HG03045 (cell line): ENCODE measurements around the gene HMOX2.

Experiments used
- ATAC-seq: cut with Tn5 transposase; IDR thresholded peaks from one replicate; pipeline ENCODE4 v1.9.1; 2021; ENCODE audit warnings: mild to moderate bottlenecking, moderate library complexity; ENCODE audit not compliant: unreplicated experiment

HMOX2 gene

GRCh38 chr16:4463522-4464163, 12.6 kb upstream of the HMOX2 start:
- no peak for ATAC-seq

DNA sequence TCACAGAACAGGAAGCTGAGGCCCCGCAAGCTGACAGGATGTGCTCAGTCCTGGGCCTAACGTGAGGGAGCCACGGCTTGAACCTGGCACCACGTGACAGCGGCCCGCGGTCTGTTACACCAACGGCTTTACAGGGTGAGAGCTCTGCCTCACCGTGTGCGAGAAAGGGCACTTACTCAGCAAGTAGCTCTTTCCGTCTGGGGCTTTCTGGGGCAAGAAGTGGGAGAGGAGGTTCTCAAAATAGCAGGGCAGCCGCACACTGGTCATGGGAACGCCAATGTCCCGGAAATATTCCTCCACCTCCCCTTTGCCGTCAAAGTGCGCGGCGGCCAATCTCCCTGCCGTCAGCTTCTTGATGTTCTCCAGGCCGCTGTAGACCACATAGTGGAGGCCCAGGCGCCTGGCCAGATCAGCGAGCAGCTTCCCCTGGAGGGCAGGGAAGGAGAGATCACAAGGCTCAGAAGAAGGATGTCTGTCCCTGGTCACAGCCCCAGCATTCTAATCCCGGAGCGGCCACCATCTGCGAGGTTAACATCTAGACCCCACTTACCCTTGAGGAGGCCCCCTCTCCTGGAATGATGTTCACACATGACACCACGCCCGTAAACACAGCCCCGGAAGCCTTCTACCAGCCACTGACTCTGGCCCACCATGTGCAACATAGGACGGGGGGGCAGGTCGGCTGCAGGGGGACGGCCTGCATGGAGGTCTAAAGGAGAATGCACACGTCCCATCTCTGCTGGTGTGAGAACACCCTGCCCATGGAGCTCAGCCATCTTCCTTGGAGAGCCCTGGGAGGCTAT, 10.0 kb upstream of the HMOX2 start:
- ATAC-seq: no peak

- ATAC-seq: no peak
These were observed 8.3 kb upstream of the HMOX2 start for GRCh38 chr16:4467916-4468315.

GRCh38 chr16:4468972-4469371, 7.2 kb upstream of the HMOX2 start:
- no peak for ATAC-seq

DNA sequence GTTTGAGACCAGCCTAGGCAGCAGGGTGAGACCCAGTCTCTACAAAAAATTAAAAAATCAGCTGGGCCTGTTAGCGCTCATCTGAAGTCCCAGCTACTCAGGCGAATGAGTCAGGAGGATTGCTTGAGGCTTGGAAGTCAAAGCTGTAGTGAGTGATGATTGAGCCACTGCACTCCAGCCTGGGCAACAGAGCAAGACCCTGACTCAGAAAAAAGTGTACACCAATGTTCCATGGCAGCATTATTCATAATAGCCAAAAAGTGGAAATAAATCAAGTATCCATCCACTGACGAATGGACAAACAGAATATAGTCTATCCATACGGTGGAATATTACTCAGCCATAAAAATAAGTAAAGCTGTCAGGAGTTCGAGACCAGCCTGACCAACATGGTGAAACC, 4.3 kb upstream of the HMOX2 start:
- no peak for ATAC-seq

GRCh38 chr16:4472880-4473279, 3.3 kb upstream of the HMOX2 start:
- no peak for ATAC-seq

DNA sequence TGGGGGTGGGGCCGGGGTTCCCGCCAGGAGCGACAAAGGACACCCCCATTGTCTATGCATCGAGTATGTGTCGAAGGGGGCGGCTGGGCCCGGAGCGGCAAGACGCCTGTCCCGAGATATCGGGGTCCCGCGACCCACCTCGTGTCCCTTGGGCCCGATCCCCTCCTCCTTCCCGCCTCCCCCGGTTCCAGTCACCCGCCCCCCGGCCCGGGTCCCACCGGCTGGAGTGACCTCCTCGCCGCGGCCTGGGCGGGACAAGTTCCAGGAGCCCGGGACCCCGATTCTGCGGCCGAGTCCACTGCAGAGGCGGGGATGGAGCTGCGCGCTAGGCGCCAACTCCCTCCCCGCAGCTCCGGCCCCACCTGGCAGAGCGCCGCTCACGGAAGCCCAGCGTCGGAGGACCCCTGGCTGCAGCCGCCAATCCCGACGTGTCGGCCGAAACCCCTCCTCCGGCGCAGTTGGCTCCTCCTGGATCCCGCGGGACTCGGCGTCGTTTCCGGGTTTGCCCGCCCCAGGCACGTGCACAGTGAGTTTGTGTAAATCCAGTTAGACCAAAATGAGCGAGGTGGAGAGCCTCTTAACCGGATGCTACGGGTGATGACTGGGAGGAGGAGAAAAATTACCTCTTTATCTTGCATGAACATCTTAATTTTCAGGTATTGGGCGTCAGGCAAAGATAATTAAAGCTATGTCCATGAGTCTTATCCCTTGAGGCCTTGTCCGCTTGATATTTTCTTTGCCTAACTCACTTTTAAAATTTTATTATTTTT, 1.8 kb upstream of the HMOX2 start, which contains the start of gene NMRAL1:
Gene NMRAL1, minus strand, starts transcription at position 434 of the 770 bp plus-strand sequence. CDS start 493 bp downstream, outside the sequence.
- ATAC-seq: no peak

DNA sequence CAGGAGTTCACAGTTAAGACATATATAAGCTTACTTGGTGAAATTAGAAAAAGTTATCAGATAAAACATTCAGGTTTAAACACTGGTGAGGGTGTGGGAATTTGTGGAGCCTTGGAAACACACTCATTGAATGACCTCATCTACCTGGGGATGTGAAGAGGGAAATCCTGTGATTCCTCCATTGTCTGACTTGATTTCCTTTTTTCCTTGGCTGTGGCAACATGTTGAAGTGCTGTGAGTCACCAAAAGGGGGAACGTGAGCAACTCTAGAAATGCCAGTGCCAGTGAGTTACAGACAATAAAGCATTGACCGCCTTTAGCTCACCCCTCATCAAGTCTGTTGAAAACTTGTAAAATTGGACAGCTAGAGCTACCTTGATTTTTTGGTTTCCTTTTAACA, 1.8 kb downstream of the HMOX2 start:
- ATAC-seq: no peak

- ATAC-seq: no peak
These were observed 5.3 kb downstream of the HMOX2 start for GRCh38 chr16:4481526-4481925.

DNA sequence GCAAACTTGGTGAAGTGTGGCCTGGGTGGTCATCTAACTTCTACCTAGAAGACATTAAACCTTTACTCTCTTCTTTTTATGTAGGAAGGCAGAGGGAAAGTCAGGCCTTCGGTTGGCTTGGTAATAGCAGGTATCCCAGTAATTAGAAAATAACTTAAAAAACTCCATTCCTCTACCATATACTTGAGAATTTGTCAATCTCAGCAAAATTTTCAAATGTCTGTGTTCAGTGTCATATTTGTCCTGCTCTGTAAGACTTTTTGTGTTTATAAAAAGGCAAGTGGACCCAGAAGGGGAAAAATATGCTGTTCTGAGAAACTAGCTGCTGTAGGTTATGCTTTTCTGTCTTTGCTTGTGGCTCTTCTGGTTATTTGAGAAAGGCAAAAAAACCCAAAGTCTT, 5.8 kb downstream of the HMOX2 start:
- ATAC-seq: no peak

GRCh38 chr16:4486126-4486893, 10.1 kb downstream of the HMOX2 start:
- no peak for ATAC-seq

GRCh38 chr16:4487955-4488498, 11.8 kb downstream of the HMOX2 start:
- no peak for ATAC-seq

GRCh38 chr16:4488499-4488967, 12.3 kb downstream of the HMOX2 start:
- ATAC-seq: no peak

GRCh38 chr16:4489030-4489429, 12.8 kb downstream of the HMOX2 start:
- ATAC-seq: no peak

DNA sequence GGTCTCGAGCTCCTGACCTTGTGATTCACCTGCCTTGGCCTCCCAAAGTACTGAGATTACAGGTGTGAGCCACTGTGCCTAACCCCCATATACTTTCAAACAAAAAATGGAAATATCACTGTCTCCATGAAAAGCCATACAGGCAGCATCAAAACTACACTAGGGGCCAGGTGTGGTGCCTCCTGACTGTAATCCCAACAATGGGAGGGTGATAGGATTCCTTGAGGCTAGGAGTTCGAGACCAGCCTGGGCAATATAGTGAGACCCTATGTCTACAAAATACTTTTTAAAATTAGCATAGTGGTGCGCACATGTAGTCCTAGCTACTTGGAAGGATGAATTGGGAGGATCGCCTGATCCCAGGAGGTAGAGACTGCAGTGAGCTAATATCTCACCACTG, 15.7 kb downstream of the HMOX2 start:
- ATAC-seq: no peak

DNA sequence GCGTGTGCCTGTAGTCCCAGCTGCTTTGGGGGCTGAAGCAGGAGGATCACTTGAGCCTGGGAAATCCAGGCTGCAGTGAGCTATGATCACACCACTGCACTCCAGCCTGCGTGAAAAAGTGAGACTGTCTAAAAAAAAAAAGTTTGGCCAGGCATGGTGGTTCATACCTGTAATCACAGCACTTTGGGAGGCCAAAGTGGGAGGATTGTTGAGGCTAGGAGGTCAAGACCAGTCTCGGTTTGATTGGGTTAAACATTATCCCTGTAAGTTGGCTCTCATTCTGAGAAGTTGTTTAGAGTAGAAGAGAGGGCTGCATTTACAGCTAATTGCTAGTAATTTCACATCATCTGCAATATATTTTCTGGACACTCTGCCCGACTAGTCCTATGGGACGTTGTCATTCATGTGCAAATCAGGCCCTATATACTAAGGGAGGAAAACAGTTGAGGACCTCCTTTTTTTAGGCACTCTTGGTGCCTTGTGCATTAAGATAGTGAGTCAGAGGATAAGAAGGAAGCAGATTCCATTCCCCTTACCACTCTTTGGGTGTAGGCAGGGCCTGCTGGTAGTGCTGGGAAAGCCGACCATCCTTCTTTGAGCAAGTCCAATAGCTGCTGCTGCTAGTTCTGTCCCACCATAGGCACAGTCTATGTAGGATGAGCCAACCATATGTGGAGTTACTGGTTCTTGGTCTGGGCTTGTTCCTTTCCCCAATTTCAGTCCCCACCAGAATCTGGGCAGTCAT, 18.7 kb downstream of the HMOX2 start:
- ATAC-seq: no peak

- ATAC-seq: no peak
These were observed 19.6 kb downstream of the HMOX2 start for GRCh38 chr16:4495766-4496165.

DNA sequence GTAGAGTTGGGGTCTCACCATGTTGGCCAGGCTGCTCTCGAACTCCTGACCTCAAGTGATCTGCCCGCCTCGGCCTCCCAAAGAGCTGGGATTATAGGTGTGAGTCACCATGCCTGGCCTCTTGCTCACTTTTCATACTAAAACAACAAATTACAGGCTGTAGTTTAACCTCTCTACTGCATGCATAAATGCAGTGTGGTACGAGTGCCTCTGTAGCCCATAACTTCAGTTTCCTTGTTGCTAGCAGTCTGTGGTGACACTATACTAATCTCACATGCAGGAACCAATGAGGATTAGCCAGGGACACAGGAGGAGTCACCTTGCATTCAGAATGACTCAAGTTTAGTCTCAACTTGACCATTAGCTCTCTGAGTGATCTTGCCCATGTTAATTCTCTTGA, 20.1 kb downstream of the HMOX2 start:
- no peak for ATAC-seq

DNA sequence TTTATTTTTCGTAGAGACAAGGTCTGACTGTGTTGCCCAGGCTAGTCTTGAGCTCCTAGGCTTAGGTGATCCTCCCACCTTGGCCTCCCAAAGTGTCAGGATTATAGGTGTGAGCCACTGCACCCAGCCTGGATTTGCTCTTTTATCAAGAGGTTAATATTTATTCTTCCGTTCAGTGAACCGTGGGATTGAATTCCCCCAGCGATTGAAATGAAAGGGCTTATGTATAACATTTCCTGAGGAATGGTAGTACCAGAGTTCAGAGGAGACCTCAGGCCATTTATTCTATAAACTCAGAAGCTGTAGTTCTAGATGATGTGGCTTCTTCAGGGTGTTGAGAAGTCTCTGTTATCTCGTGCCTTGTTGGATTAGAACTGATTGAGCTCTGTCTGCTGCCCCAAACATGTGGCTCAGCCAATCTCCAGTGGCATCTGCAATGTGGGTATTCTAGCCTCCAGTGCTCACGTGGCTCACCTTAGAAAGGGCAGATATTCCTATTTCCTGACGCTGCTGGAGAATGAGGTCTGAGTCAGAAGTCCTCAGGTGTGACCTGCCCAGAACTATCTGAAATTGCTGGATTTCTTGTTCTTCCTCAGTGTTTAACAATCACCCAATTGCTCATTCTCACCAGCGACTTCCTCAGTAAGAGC, 22.5 kb downstream of the HMOX2 start:
- no peak for ATAC-seq
